ENCODE results near the gene PPP1R14C.

- no peak for TF ChIP-seq KLF16 (CRISPR knock-in tag; IDR thresholded peaks at IDR 0.05)
- no peak for TF ChIP-seq PATZ1 (CRISPR knock-in tag; IDR thresholded peaks at IDR 0.05)
- no peak for TF ChIP-seq ZNF792 (CRISPR knock-in tag; IDR thresholded peaks at IDR 0.05)
Measured at GRCh38 chr6:150281767-150282166, 138.9 kb downstream of the PPP1R14C start.

Measured in HepG2 (cell line).